Neuronal stem cell (in vitro differentiated cells): Measurements from ENCODE around the gene MIEN1.

Experiments used
- DNase-seq: peaks from one replicate; pipeline ENCODE4 v3.0.0-alpha.2; 2013; ENCODE audit warnings: low spot score
- H2AFZ ChIP-seq: one replicate; pipeline ENCODE4 v1.6.1; 2013; ENCODE audit warnings: mild to moderate bottlenecking, low read length, inconsistent platforms
- H2AK5ac ChIP-seq: 2 replicates; pipeline ENCODE4 v1.6.1; 2013; ENCODE audit warnings: low read depth, mild to moderate bottlenecking, inconsistent platforms, low read length, moderate library complexity, mixed read lengths
- H2BK120ac ChIP-seq: 2 replicates; pipeline ENCODE4 v1.6.1; 2013; ENCODE audit warnings: low read depth, mild to moderate bottlenecking, inconsistent platforms, low read length, moderate library complexity, mixed read lengths
- H2BK12ac ChIP-seq: one replicate; pipeline ENCODE4 v1.6.1; 2013; ENCODE audit warnings: low read length, inconsistent platforms
- H2BK15ac ChIP-seq: 2 replicates; pipeline ENCODE4 v1.6.1; 2013; ENCODE audit warnings: mild to moderate bottlenecking, low read length, inconsistent platforms, mixed read lengths
- H2BK5ac ChIP-seq: one replicate; pipeline ENCODE4 v1.6.1; 2013; ENCODE audit warnings: inconsistent platforms, mild to moderate bottlenecking, low read length, moderate library complexity
- H3K14ac ChIP-seq: one replicate; pipeline ENCODE4 v1.6.1; 2013; ENCODE audit warnings: low read length, inconsistent platforms
- H3K18ac ChIP-seq: 2 replicates; pipeline ENCODE4 v1.6.1; 2013; ENCODE audit warnings: low read length, inconsistent platforms
- H3K23ac ChIP-seq: 2 replicates; pipeline ENCODE4 v1.6.1; 2013; ENCODE audit warnings: low read depth, mild to moderate bottlenecking, mixed read lengths, low read length, inconsistent platforms; ENCODE audit not compliant: poor library complexity
- H3K27ac ChIP-seq: replicated peaks from 3 replicates; pipeline ENCODE4 v1.5.1; 2013; ENCODE audit warnings: low read length, inconsistent platforms
- H3K27me3 ChIP-seq, 3 experiments: 2 replicates each; pipeline ENCODE4 v1.6.1; 2013; ENCODE audit warnings: low read length in 3 of 3, mild to moderate bottlenecking in 2 of 3, inconsistent platforms in 1 of 3, low read depth in 1 of 3, mixed read lengths in 1 of 3, moderate library complexity in 1 of 3; ENCODE audit not compliant: control insufficient read depth in 3 of 3, insufficient read depth in 3 of 3
- H3K36me3 ChIP-seq, 2 donors: replicated peaks in 1 of 2; 2 replicates each; pipeline ENCODE4 v1.6.1; 2013; ENCODE audit warnings: low read length in 2 of 2; ENCODE audit not compliant: control insufficient read depth in 2 of 2, insufficient read depth in 2 of 2
- H3K4ac ChIP-seq: 2 replicates; pipeline ENCODE4 v1.6.1; 2013; ENCODE audit warnings: inconsistent platforms, mild to moderate bottlenecking, low read length, moderate library complexity
- H3K4me1 ChIP-seq, 2 donors: 1 replicate in 1 of 2; 2 replicates in 1 of 2; pipeline ENCODE4 v1.6.1; 2013; ENCODE audit warnings: low read length in 2 of 2, low read depth in 1 of 2; ENCODE audit not compliant: control insufficient read depth in 2 of 2, insufficient read depth in 1 of 2
- H3K4me2 ChIP-seq: one replicate; pipeline ENCODE4 v1.6.1; 2013; ENCODE audit warnings: mild to moderate bottlenecking, low read length, inconsistent platforms; ENCODE audit not compliant: insufficient read depth, poor library complexity, severe bottlenecking
- H3K4me3 ChIP-seq, 2 donors: 2 replicates each; pipeline ENCODE4 v1.5.1; 2013; ENCODE audit warnings: low read length in 2 of 2, mild to moderate bottlenecking in 2 of 2, inconsistent platforms in 1 of 2, moderate library complexity in 1 of 2
- H3K79me1 ChIP-seq: one replicate; pipeline ENCODE4 v1.6.1; 2013; ENCODE audit warnings: low read depth, mild to moderate bottlenecking, inconsistent platforms, low read length, moderate library complexity
- H3K9ac ChIP-seq: one replicate; pipeline ENCODE4 v1.6.1; 2013; ENCODE audit warnings: mild to moderate bottlenecking, low read depth, low read length, inconsistent platforms; ENCODE audit not compliant: poor library complexity
- H3K9me3 ChIP-seq, 2 donors: replicated peaks in 1 of 2; 2 replicates each; pipeline versions ENCODE3 to v1.6.1; 2013; ENCODE audit warnings: low read length in 2 of 2, mild to moderate bottlenecking in 2 of 2, inconsistent platforms in 1 of 2, low read depth in 1 of 2, mixed read lengths in 1 of 2, moderate library complexity in 1 of 2; ENCODE audit not compliant: control insufficient read depth in 2 of 2, insufficient read depth in 1 of 2
- H4K8ac ChIP-seq: one replicate; pipeline ENCODE4 v1.6.1; 2013; ENCODE audit warnings: low read depth, mild to moderate bottlenecking, inconsistent platforms, low read length, moderate library complexity
- H4K91ac ChIP-seq: one replicate; pipeline ENCODE4 v1.6.1; 2013; ENCODE audit warnings: low read length, low read depth, mild to moderate bottlenecking, inconsistent platforms; ENCODE audit not compliant: poor library complexity
- WGBS, 2 donors: extraction: QIAGEN DNeasy Blood & Tissue Kit; methylation state at CpG; one replicate each; pipeline ENCODE4 v1.1.7; 2013; ENCODE audit warnings: missing lambda C conversion rate in 2 of 2, mixed read lengths in 1 of 2; ENCODE audit not compliant: insufficient read length in 2 of 2, insufficient replicate concordance in 1 of 2; ENCODE audit errors: extremely low coverage in 2 of 2; 5-methylcytosine and 5-hydroxymethylcytosine counted together

The MIEN1 gene

GRCh38 chr17:39757931-39758873, 27.9 kb upstream of the MIEN1 start:
- Histone ChIP-seq H3K4me3 (no peak overlapping the region), H3K9me3 (peaks cover 0 to under 1% of the 10 kb centered on the region in 2 donors), H3K9ac (no peak overlapping the region), H4K91ac (no peak overlapping the region), H3K4me1 (peaks cover 2 to 4% of the 10 kb centered on the region in 2 donors), H3K4me2 (no peak overlapping the region), H3K27ac (no peak overlapping the region), H3K4ac (no peak overlapping the region), H3K36me3 (no peaks in the 10 kb centered on the region), H3K14ac (no peak overlapping the region), H3K18ac (no peak overlapping the region), H3K79me1 (no peaks in the 10 kb centered on the region), H2AK5ac (no peak overlapping the region), H4K8ac (no peak overlapping the region), H3K23ac (no peak overlapping the region), H2BK12ac (no peak overlapping the region), H2BK5ac (no peak overlapping the region), H2AFZ (no peak overlapping the region), H3K27me3 (peaks cover 0 to 59% (median 16%) of the 10 kb centered on the region in 3 experiments), H2BK15ac (no peak overlapping the region), H2BK120ac (no peak overlapping the region)
- DNase-seq = no peak
- no CpG with 5 or more reads among the region's 12 CpGs for WGBS, 2 donors

GRCh38 chr17:39757176-39757662, 26.9 kb upstream of the MIEN1 start:
- H3K27ac ChIP-seq = no peak overlapping the region
- H3K23ac ChIP-seq = no peak overlapping the region
- DNase-seq = no peak
- H4K91ac ChIP-seq = no peak overlapping the region
- H3K79me1 ChIP-seq = no peaks in the 10 kb centered on the region
- H3K9me3 ChIP-seq = peaks cover 2% of the 10 kb centered on the region in 2 donors
- no peak overlapping the region for H3K4me2 ChIP-seq
- H4K8ac ChIP-seq = no peak overlapping the region
- no CpG with 5 or more reads among the region's 4 CpGs for WGBS, 2 donors
- H2BK12ac ChIP-seq = no peak overlapping the region
- peaks cover 0 to 59% (median 20%) of the 10 kb centered on the region in 3 experiments for H3K27me3 ChIP-seq
- peaks cover 2 to 4% of the 10 kb centered on the region in 2 donors for H3K4me1 ChIP-seq
- H3K14ac ChIP-seq = no peak overlapping the region
- H2BK120ac ChIP-seq = no peak overlapping the region
- no peak overlapping the region for H2AFZ ChIP-seq
- H3K4ac ChIP-seq = no peak overlapping the region
- H2AK5ac ChIP-seq = no peak overlapping the region
- no peak overlapping the region for H2BK5ac ChIP-seq
- H3K18ac ChIP-seq = no peak overlapping the region
- H2BK15ac ChIP-seq = no peak overlapping the region
- no peak overlapping the region for H3K9ac ChIP-seq
- H3K4me3 ChIP-seq = no peak overlapping the region
- no peaks in the 10 kb centered on the region for H3K36me3 ChIP-seq

- H3K23ac ChIP-seq = no peak overlapping the region
- peak overlapping the region; percentile 69 for H2BK5ac ChIP-seq
- H3K9me3 ChIP-seq = peaks cover 2% of the 10 kb centered on the region in 2 donors
- no peak overlapping the region for H2BK120ac ChIP-seq
- H3K9ac ChIP-seq = peak overlapping the region; percentile 74
- H3K4me2 ChIP-seq = no peak overlapping the region
- no peak overlapping the region for H2BK12ac ChIP-seq
- peak overlapping the region; percentile 61 for H3K18ac ChIP-seq
- H3K79me1 ChIP-seq = no peaks in the 10 kb centered on the region
- WGBS, 2 donors = no CpG with 5 or more reads among the region's 7 CpGs
- H2BK15ac ChIP-seq = peak overlapping the region; percentile 37
- no peak overlapping the region for H3K27ac ChIP-seq
- no peak overlapping the region for H3K4ac ChIP-seq
- no peak overlapping the region for H4K8ac ChIP-seq
- peaks cover 2 to 4% of the 10 kb centered on the region in 2 donors for H3K4me1 ChIP-seq
- peaks cover 0 to 59% (median 20%) of the 10 kb centered on the region in 3 experiments for H3K27me3 ChIP-seq
- peak overlapping the region; percentile 83 for H2AK5ac ChIP-seq
- no peak overlapping the region for H3K4me3 ChIP-seq
- DNase-seq = no peak
- H4K91ac ChIP-seq = no peak overlapping the region
- H3K14ac ChIP-seq = no peak overlapping the region
- H2AFZ ChIP-seq = no peak overlapping the region
- H3K36me3 ChIP-seq = no peaks in the 10 kb centered on the region
These were observed 26.2 kb upstream of the MIEN1 start for GRCh38 chr17:39756380-39757079.
